ENCODE results near the gene DLG5. TPM values are rescaled to one million over a fixed set of nuclear protein-coding genes. Genes with fewer than 3 reads are reported as not detected.

The DLG5 gene
- total and polyA plus RNA-seq, 10 of the 15 experiments (the other 5 are each of a cell fraction or from before 2014, with no cell fraction given): 0.18 to 6.6 (median 2.7) TPM

DNA sequence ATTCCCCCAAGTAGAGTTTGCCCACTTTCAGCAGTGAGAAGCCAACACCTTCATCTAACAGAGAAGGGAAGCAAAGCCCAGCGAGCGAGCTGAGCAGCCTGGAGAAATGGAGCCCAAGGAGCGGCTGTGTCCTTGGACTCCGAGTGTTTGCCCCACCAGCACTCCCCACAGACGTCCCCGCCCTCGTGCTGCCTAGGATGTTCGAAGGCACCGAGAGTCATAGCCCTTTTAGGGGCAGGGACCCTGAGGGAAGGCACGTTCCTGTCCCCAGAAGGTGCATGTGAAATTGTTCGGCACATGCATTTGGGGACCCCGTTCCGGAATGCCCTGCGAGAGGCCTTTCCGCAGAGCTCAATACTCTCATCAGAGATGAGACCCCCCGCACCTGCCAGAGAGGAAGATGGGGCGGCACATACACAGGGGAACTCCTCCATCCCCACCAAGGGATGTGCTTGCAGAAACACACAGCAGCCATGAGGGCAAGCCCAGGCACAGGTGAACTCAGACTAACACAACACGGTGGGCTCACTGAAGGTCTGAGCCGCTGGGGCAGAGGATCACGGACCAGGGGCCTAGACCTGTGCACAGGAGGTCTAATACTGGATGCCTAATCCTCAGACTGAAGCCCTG lies 131.0 kb downstream of the DLG5 start:
- ChIA-PET CTCF (no interaction called here), SMC1A (ENCODE audit: uncharacterized antibody, unreplicated experiment) (no interaction called here), POLR2A (no interaction called here), RAD21 (ENCODE audit: unreplicated experiment) (no interaction called here)
- Histone ChIP-seq H3K27ac (ENCODE audit: control insufficient read depth, insufficient read depth) (no peak overlapping the region), H3K4me3 (no peak overlapping the region), H3K4me2 (ENCODE audit: control insufficient read depth, insufficient read depth) (no peak overlapping the region), H3K79me2 (ENCODE audit: control insufficient read depth, insufficient read depth, low read length) (no peaks in the 10 kb centered on the region), H3K9me3 (replicated peaks; ENCODE audit: control insufficient read depth, insufficient read depth, low read length) (no peaks in the 10 kb centered on the region), H3K36me3 (ENCODE audit: control insufficient read depth in 2 of 2, insufficient read depth in 2 of 2, low read length in 1 of 2) (peaks cover 0 to 7% of the 10 kb centered on the region in 2 experiments; a peak in 3 of 4 replicates), H3K4me1 (ENCODE audit: control insufficient read depth, insufficient read depth, low read length) (no peaks in the 10 kb centered on the region; the same call in 1 of the 2 replicates), H3K9ac (ENCODE audit: control insufficient read depth, insufficient read depth, low read length) (no peak overlapping the region), H4K20me1 (ENCODE audit: control insufficient read depth, insufficient read depth) (no peaks in the 10 kb centered on the region; the same call in 1 of the 2 replicates), H3K27me3 (replicated peaks in 1 of 2; ENCODE audit: control insufficient read depth in 2 of 2, insufficient read depth in 2 of 2, low read length in 1 of 2) (no peaks in the 10 kb centered on the region), H2AFZ (ENCODE audit: control insufficient read depth, low read depth, low read length) (no peak overlapping the region)
- WGBS (ENCODE audit: insufficient coverage, insufficient replicate concordance, low lambda C conversion rate, missing lambda C conversion rate): 77% methylated on average over 20 of the region's 20 CpGs
- DNase-seq (ENCODE audit: low read depth, low spot score) (no peak), ATAC-seq (no peak), FAIRE-seq (no peak)
- in situ Hi-C loops (cut with MboI): no loop called here
- intact Hi-C loops (cut with micrococcal nuclease; ENCODE audit: unreplicated experiment): no loop called here
- BruUV-seq (replicated peaks): no TSS peak
- no peak for TF ChIP-seq YBX1 (IDR thresholded peaks at IDR 0.05)
- no peak for TF ChIP-seq PML (IDR thresholded peaks at IDR 0.05; ENCODE audit: low read length)
- TF ChIP-seq CHD4 (IDR thresholded peaks at IDR 0.05): no peak
- no peak for TF ChIP-seq SRF (IDR thresholded peaks at IDR 0.05; ENCODE audit: low read depth in 2 of 2, low read length in 2 of 2)
- TF ChIP-seq, protein P1, sequence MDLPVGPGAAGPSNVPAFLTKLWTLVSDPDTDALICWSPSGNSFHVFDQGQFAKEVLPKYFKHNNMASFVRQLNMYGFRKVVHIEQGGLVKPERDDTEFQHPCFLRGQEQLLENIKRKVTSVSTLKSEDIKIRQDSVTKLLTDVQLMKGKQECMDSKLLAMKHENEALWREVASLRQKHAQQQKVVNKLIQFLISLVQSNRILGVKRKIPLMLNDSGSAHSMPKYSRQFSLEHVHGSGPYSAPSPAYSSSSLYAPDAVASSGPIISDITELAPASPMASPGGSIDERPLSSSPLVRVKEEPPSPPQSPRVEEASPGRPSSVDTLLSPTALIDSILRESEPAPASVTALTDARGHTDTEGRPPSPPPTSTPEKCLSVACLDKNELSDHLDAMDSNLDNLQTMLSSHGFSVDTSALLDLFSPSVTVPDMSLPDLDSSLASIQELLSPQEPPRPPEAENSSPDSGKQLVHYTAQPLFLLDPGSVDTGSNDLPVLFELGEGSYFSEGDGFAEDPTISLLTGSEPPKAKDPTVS (IDR thresholded peaks at IDR 0.05; ENCODE audit: low read depth, low read length): no peak
- TF ChIP-seq, protein P2, sequence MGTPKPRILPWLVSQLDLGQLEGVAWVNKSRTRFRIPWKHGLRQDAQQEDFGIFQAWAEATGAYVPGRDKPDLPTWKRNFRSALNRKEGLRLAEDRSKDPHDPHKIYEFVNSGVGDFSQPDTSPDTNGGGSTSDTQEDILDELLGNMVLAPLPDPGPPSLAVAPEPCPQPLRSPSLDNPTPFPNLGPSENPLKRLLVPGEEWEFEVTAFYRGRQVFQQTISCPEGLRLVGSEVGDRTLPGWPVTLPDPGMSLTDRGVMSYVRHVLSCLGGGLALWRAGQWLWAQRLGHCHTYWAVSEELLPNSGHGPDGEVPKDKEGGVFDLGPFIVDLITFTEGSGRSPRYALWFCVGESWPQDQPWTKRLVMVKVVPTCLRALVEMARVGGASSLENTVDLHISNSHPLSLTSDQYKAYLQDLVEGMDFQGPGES (IDR thresholded peaks at IDR 0.05): no peak
- TF ChIP-seq, protein P3, sequence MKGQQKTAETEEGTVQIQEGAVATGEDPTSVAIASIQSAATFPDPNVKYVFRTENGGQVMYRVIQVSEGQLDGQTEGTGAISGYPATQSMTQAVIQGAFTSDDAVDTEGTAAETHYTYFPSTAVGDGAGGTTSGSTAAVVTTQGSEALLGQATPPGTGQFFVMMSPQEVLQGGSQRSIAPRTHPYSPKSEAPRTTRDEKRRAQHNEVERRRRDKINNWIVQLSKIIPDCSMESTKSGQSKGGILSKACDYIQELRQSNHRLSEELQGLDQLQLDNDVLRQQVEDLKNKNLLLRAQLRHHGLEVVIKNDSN (IDR thresholded peaks at IDR 0.05; ENCODE audit: borderline replicate concordance, extremely low read length, insufficient read depth, low read depth, low read length): no peak
- TF ChIP-seq MYC (IDR thresholded peaks at IDR 0.05; ENCODE audit: insufficient read depth, insufficient read length, insufficient replicate concordance, low read length, severe bottlenecking): no peak
- no peak for TF ChIP-seq FOXM1 (IDR thresholded peaks at IDR 0.05; ENCODE audit: low read depth, low read length)
